SHP77 treated with DMSO at 0.1 percent for 48 hours (cell line): Measurements from ENCODE around the gene TMEM220.
A peak's percentile ranks its signal among the peaks of the same experiment; 100 is the strongest.
"Not testable (repeated sequence)": the region's sequence is repeated elsewhere in the genome, so short reads cannot be mapped to it uniquely, and the experiment has no call there.

Experiments
- DNase-seq: peaks from one replicate; lab custom pipeline; 2025; lab: John Stamatoyannopoulos, UW

TMEM220 gene

DNA sequence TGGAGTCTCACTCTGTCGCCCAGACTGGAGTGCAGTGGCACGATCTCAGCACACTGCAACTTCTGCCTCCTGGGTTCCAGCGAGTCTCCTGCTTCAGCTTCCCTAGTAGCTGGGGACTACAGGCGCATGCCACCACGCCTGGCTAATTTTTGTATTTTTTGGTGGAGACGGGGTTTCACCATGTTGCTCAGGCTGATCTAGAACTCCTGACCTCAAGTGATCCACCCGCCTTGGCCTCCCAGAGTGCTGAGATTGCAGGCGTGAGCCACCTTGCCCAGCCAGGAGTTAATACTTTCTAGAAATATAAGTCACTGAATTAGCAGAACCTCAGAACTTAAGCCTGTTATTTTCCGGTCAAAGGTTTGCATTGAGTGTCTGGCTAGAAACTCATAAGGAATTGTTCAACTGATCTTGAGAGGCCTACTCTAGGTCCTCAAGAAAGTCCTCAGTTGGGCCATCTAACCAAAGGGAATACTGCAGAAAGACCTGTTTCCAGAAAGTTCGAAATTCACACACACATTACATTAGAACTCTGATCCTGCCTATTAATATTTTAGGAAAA lies 1.4 kb downstream of the TMEM220 start:
- no peak for DNase-seq

DNA sequence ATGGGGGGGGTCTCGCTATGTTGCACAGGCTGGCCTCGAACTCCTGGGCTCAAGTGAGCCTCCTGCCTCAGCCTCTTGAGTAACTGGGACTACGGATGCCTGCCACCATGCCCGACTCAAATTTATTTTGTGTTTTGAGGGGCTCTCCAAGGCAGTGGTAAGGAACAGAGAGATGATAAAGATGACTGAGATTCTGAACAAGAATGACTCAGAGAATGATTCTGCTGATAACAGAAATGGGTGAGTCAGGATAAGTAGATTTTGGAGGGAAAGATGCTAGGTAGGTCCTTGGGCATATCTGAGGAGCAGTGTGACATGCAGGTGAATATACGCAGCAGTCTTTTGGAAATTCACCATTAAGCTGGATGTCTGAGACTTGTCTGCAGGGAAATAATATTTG lies 2.6 kb downstream of the TMEM220 start:
- no peak for DNase-seq

DNA sequence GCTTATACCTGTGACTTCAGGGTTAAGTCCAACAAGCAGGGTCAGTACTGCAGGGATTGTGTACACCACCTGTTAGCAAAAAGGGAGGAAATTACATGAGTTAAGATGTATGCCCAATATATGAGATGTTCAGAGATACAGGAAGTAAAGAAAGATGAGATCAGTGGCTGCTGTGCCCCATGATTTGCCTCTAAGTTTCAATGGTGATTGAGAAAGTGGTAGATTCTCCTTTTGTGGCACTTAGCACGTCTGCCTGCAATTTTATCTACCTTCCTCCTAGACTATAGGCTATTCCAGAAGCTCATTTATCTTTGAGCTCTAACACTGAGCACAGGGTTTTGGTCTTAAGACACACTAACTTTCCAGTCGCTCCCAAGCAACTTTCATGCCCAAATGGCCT lies 3.6 kb downstream of the TMEM220 start:
- no peak for DNase-seq

DNA sequence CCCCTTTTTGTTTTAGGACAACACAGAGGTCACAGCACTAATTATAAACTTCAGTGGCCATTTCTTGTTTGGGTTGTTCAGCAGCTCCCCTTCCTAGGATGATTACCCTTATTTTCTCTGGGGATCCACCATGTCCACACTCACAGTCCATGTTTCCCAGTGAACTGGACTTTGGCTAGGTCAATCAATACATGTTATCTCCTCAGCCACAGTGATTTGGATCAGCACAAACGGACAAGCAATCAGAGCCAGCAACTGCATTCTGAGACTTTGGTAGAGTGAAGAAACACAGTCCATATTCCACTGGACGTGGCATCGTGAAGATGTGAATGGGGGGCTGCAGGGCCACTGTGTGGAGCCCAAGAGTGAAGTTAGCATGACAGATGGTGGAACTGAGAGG lies 4.6 kb downstream of the TMEM220 start:
- no peak for DNase-seq

DNA sequence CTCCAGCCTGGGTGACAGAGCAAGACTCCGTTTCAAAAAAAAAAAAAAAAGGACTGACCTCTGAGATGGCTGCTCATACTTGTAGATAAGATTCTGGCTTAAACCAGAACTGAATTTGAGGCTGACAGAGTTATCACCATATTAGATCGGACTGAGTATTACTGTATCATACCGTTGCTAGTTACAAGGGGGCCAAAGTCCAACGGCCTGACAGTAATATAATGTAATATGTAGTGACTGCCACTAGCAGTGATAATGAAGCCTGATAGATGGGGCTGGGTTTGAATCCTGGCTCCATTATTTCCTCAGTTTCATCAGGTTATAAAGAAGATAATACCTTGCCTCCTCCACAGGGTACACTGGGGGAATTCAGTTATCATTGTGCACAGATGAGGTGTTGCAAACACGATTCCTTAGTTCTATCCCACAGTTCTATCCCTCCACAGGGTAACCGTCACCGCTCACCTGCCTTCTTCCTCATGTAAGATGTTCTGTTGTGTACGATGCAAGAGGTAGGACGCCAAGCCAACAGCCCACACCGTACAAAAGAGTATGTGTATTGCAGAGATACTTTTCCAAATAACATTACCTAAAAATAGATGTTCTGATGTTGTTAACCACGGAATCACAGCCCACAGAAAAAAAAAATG lies 5.2 kb downstream of the TMEM220 start:
- DNase-seq: no peak

DNA sequence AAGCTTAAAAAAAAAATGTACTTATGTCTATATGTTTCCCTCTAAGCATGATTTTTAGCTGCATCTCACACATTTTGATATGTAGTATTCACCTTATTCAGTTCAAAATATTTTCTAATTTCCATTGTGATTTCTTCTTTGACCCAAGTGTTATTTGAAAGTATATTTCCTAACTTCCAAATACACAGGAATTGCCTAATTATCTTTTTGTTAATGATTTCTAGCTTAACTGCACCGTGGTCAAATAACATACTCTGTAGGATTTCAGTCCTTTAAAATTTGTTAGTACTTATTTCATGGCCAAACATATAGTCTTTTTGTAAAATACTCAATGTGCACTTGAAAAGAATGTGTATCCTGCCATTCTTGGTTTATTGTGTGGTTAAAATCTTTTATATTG lies 11.3 kb downstream of the TMEM220 start:
- no peak for DNase-seq

DNA sequence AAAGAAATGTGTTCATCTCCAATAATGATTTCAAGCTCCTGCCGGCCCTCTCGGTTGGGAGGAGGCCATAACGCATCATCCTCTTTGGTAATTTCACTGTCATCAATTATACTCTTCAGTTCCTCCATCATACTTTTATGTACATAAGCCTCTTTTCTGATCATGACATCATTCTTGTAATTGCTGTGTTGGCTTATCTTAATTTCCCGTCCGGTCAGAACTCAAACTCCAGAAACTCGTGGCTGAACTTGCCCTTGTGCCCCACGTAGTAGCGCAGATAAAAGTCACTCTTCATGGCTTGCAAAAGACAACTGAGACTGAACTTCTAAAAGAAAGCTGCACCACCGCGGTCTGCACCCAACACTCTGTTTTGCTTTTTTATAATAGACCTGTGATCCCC lies 13.6 kb downstream of the TMEM220 start:
- no peak for DNase-seq

DNA sequence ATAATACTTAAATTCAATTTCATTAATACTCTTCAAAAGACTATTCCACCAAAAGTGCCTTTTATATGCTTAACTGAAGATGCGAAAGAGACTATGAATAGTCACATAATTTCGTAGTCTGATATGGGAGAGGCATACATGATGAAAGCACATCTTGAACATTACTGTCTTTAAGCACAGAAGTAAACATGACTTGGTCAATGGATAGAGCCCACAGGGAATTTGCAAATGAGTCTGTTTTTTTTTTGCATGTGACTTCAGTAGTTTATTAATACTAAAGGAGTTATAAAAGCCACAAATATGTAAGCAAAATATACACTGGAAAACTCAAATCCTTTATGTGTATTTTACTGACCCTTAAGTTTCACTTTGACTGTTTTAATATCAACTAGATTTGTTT lies 16.5 kb downstream of the TMEM220 start:
- no peak for DNase-seq

DNA sequence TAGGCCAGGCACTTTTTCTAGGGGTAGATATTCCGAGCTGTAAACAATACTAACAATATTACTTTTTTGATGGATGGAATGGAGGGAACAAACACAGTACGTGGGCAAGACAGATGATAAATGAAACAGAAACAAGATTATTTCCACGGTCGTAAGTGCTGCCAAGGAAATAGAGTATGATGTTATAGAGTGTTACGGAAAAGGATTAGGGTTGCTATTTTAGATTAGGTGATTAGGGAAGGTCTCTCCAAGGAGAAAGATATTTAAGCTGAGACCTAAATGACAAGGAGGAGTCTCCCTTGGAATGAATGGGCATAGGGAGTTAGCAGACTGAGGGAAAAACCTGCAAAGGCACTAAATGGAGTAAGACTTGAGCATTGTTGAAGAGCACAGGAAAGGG lies 24.1 kb downstream of the TMEM220 start:
- no peak for DNase-seq

DNA sequence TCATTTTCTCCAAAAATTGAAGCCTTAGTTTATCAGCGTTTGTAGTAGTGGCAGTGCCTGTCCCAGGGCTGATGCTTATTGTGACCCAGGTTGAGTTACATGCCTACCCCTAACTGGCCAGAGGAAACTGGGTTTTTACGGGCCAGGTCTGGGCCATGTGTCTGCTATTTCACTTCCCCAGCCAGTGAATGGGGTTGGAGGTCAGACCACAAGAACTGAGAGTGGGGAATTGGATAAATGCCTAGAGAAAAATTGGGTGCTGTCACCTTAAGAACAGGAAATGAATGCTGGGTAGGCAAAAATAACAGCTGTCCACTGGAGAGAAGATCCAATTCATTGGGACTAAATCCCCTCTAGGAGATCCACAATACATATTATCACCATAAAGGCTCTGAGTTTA lies 27.2 kb downstream of the TMEM220 start:
- DNase-seq: no peak

DNA sequence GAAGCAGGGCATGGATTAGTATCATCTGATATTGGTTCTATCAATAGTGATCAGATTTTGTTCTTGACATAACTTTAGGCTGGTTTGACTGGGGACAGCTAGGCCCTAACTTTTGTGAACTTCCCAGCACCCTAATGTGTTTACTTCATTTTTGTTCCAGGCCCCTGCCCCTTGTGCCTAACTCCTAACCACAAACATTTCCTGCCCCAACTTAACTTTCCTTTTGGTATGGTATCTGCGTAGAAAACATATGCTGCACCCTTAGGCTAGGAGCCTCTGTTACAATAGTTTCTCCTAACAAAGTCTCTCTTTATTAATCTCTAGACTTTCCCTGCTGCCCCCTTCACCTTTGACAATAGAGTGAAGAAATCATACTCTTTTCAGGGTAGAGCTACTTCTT lies 30.0 kb downstream of the TMEM220 start:
- no peak for DNase-seq

DNA sequence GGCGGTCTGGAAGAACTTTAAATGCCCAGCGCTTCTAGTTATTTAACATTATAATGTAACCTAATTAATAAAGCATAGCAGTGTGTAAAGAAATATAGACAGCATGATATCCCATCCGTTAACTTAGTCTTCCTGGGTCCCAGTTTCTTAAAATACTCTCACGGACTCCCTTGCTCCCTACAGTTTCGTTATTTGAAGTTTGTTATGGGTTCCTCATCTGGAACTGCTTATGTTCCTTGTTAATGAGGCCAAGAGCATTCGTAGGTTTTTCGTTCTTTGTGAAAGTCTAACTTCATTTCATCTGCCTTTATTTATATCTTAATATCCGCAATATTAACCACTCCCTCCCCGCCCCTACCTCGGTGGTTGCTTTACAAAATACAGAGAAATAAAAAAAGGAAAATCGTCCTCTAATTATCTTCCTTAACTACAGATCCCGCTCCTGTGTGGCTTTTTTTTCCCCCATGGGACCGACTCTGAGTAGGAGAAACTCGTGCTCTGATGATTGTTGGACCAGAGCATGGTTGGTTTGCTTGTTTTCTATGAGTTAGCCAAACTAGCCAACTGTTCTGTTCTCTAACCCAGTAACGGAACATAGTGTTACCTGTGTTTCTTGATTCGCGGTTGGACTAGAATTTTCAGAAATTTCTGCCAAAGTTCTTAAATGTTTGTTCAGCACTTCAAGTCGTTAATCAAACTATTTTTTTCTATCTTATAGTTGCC lies 31.6 kb downstream of the TMEM220 start:
- DNase-seq: peak; percentile 5

DNA sequence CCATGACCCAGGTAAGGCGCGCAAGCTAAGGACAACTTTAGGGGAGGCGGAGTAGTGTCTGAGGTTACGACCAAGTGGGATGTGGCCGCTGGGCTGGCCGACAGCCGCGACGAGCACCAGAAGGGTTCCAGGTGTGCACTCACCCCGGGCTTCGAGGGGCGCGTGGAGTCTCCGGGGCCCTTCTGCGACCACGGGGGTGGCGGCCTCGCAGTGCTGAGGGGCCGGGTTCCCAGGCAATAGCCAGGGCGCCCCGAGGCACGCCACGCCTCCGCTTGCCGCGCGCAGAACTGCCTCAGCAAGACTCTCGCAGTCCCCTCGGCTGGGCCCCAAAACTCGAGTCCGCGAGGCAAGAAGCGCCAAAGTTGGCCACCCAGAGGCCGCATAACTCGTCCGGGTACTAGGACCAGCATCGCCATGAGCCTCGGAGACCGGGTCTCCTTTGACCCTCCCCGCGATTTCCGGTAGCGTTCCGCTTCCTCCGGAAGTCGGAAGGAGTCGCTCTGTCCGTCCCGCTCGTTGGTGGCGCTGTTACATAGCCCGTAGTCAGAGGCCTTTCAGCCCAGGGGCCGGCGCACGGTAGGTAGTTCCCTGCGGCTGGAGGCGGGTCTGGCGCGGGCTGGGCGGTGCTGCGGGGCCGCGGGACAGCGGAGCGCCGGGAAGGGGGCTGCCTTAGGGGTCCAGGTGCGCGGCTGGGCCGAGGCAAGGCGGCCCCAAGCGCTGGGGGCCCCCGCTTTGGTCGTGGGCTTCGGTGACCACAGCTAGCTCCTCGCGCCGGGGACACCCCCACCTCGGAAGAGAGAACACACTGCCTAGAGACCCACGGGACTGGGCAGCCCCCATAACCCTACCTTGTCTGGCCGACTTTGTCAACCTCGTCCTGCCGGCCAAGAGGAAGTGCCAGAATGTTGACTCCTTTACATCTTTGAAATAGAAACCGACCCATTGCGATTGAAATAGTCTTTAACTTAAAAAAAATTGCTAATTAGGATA lies 32.4 kb downstream of the TMEM220 start, which contains the start of the genes ADPRM and SCO1:
ADPRM (plus strand) TSS at position 503 of the 990 bp plus-strand sequence. CDS start 7,333 bp downstream, outside the sequence.
SCO1 (minus strand) TSS at position 442 of the 990 bp plus-strand sequence; CDS start at position 416, 26 bp downstream.
- peak; percentile 91 for DNase-seq

DNA sequence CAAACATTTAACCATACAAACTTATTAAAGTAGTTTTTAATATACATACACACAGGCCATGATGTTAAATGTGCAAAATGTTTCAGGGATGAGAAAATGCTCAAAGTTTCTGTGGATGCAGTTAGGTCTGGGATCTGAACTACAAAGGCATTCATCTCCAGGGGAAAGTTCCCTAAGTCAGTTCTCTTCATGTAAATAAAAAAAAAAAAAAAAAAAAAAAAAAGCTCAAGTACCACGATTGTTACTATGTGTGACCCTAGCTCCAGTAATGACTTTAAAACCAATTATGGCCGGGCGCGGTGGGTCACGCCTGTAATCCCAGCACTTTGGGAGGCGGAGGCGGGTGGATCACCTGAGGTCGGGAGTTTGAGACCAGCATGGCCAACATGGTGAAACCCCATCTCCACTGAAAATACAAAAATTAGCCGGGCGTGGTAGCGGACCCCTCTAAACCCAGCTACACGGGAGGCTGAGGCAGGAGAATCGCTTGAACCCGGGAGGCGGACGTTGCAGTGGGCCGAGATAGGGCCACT lies 33.9 kb downstream of the TMEM220 start:
- DNase-seq: not testable (repeated sequence)

DNA sequence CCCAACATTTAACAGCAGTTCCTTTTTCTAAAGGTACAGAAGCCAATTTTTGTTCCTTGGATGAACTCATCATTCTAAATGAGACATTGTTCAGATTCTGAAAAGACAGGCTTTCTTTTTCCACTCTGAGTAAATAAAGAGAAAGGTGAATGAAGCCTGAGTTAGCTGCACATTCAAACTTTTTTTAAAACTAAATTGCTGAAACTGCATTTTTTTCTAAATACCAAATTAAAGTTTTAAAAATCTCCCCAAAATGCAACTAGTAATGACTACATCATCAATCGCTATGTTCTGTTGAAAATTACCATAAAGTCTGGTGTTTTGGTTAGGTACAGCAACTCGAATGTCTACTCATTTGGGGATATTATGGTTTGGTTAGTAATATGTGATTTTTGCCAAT lies 42.3 kb downstream of the TMEM220 start:
- no peak for DNase-seq

DNA sequence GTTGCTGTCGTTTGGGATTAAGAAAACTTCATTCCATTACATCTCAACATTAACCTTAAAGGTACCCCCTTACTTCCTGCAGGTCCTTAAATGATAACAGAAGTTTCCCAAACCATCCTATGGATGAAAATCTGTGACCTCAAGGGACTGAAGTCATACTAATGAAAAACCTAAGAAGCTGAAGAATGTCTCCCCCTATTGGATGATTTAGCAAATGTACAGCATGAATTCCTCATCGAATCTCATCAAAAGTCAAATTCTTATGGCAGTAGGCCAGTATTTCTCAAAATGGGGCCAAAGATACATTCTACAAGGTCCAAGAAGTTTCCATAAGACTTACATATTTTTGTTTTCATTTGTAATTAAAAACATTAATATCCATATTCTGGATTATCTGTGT lies 46.0 kb downstream of the TMEM220 start:
- DNase-seq: peak; percentile 4

DNA sequence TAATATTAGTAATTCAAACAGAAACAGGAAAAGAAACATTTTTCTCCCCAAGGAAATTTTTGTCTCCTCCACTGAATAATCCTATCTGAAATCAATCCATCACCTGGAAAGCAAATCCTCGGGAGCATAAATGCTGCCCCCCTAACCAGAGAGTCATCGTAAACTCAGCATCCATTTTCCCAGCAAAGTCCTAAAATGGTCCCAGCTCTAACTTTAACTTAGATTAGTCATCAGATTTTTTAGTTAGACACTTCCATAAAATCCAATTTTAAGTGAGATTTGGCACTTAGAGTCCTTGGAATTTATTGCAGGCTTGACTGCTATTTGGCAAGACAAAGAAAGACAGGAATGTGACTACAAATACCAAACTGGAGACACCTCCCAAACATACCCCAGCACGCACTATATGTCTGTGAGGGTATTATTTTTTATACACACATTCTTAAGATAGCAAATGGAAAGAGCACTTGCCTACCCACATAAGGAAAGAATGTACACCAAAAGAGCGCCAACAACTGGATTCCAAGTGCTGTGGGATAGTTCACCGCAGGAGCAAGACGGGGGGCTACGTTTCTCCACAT lies 47.9 kb downstream of the TMEM220 start:
- DNase-seq: no peak

DNA sequence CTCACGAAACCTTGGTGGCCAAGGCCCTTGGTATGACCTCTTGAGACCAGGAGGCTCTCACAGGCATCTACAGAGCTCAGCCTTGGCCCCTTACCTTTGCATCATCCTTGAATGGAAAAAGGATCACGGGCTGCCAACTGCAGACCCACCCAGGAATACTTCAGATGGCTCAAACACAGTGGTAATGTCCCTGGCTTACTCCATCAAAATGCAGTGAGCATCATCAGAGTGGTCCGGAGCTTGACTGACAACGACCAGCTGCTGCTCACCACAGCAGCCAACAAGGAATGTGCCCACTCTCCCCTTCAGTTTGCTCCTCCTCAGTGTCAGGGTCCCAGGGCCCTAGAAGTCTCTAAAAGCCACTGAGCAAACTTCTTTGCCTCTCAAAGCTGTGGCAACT lies 55.1 kb downstream of the TMEM220 start:
- no peak for DNase-seq

DNA sequence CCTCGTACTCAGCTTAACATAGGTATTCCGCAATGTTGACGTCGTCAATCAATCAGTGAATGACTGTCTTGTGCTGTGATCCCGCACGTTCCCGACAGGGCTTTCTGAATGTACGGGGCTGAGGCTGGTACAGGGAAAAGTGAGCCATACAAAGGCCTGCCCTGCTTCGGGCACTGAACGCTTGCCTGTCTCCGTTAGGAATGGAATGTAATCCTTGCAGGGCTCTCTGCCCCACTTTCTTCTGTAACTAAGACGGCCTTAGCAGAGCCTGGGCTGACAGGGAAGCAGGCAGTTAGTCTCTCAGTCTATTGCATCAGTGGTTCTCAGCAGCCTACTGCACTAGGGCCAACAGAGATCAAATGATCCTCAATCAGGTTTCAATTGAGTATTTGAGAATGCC lies 56.5 kb downstream of the TMEM220 start:
- DNase-seq: no peak

DNA sequence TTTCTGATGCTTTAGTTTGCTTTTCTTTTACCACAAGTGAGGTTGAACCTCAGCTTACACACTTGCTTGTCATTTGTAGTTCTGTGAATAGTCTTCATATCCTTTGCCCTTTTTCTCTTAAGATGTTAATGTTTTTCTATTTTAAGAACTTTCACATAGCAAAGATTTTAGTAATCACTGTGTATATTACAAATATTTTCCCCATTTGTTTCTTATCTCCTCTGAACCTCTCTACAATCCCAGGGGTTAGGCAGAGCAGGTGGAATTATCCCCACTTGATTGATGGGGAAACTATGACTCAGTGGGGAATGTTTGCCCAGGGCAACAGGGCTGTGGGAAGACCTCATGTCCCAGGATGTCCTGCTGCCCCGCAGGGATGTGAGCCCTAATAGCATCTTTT lies 61.0 kb downstream of the TMEM220 start:
- no peak for DNase-seq

DNA sequence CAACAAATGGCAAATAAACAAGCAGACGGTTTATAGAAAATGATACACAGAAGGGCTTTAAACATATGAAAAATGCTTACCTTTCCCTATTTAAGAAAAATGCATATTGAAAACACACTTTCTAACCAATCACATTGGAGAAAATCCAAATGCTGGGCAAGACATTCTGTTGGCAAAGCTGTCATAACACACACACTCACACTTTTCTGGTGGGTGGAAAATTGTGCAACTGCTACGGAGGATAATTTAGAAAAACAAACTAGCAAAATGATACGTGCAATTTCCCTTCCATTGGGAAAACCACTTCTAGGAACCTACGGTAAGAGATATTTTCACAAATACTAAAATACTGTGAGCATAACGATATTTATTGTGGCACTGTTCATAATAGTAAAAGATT lies 62.9 kb downstream of the TMEM220 start:
- no peak for DNase-seq

DNA sequence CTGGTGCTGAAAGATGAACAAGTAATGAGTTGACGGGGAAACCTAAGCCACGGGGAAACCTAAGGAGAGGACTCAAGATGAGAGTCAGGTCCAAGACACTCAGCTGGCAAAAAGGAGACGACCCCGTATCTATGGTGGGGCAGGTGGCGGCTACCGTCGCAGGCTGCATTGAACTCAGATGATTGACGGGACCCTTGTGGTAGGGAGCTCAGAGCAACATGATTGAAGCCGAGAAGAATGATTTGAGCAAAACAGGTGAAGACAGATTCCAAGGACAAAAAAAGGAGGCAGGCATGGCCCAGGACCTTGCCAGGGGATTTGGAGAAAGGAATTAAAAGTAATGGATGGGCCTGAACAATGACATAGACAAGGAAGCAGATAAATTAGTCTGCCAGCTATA lies 65.3 kb downstream of the TMEM220 start:
- DNase-seq: no peak
